ENCODE measurements around the gene TLX1.

GRCh38 chr10:101162677-101163076 is 31.6 kb downstream of the TLX1 start:
- TF ChIP-seq POLR2A (IDR thresholded peaks at IDR 0.05), result no peak
- TF ChIP-seq CTCF (IDR thresholded peaks at IDR 0.05), result no peak

All from body of pancreas (tissue), 4 donors.